AG09319 (cell line): Measurements from ENCODE around the gene STK39.
A peak's percentile ranks its signal among the peaks of the same experiment; 100 is the strongest.

Experiments used
- DNase-seq: peaks from one replicate; pipeline ENCODE4 v3.0.0-alpha.2; 2010; ENCODE audit warnings: low read depth; ENCODE audit errors: extremely low read depth
- TF ChIP-seq, protein P1 (sequence below): IDR thresholded peaks from 2 replicates; pipeline ENCODE4 v1.5.1; 2011; ENCODE audit warnings: low read depth, mild to moderate bottlenecking, inconsistent platforms, low read length, moderate library complexity

The STK39 gene

DNA sequence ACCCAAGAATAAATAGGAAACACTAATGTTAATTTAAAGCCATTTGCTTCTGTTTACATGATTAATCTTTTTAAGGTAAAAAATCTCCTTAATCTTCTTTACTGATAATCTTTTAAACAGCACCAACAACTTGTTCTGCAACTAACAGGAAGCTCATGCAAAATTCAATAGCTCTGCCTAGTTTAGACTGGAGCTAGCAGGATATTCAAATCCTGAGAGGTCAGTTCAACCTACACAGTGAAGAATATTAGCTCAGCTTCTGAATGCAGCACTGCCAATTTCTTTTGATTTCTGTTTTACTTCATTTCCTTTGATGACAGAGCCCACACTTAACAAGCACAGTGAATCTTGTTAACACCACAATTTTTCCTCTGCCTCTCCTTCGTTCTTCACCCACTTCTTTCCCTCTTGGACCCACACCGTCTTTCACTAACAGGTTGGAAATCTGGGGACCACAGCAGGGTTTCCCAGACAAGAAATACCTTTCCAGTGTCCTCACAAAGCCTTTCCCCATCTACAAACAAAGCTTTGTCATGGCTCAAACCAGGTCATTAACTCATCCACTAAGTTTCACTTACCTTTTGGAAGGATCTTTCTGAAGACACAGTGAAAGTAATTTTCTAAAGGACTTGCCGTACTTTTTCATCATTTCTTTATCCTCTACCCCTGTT, 109.8 kb downstream of the STK39 start:
- no peak for DNase-seq
- TF ChIP-seq, protein P1, sequence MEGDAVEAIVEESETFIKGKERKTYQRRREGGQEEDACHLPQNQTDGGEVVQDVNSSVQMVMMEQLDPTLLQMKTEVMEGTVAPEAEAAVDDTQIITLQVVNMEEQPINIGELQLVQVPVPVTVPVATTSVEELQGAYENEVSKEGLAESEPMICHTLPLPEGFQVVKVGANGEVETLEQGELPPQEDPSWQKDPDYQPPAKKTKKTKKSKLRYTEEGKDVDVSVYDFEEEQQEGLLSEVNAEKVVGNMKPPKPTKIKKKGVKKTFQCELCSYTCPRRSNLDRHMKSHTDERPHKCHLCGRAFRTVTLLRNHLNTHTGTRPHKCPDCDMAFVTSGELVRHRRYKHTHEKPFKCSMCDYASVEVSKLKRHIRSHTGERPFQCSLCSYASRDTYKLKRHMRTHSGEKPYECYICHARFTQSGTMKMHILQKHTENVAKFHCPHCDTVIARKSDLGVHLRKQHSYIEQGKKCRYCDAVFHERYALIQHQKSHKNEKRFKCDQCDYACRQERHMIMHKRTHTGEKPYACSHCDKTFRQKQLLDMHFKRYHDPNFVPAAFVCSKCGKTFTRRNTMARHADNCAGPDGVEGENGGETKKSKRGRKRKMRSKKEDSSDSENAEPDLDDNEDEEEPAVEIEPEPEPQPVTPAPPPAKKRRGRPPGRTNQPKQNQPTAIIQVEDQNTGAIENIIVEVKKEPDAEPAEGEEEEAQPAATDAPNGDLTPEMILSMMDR: no peak

DNA sequence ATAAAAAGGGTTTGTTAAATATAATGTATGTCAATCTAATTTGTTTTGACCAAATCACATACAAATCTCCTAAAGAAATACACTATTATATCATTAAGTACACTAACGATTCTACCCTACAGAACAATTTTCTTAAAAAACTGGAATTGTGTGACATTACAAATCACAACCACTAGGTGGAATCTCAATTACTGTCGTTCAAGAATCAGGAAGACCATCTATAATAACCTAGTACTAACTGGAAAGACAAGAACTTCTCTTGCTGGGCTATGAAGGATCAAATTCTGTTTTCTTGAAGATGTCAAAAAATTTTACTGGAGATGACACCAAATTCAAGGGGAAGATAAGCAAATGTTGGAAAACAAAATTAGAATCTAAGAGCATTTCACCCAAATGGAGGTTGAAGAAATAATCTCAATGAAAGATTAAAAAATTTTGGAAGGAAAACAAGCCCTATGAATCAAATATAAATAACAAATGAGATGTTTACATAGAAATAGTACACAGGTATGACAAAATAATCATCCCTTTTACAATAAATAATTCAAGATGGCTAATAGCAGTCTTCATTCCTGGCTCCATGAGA, 110.9 kb downstream of the STK39 start:
- DNase-seq: no peak
- TF ChIP-seq, protein P1: peak; percentile 33

- no peak for DNase-seq
- TF ChIP-seq, protein P1: no peak
Measured at GRCh38 chr2:168135630-168136029, 111.8 kb downstream of the STK39 start.

- TF ChIP-seq, protein P1: no peak
- no peak for DNase-seq
Measured at GRCh38 chr2:168135121-168135520, 112.3 kb downstream of the STK39 start.

GRCh38 chr2:168134485-168134884, 112.9 kb downstream of the STK39 start:
- DNase-seq: no peak
- TF ChIP-seq, protein P1: no peak

- TF ChIP-seq, protein P1: no peak
- DNase-seq: no peak
Measured at GRCh38 chr2:168132389-168132788, 115.0 kb downstream of the STK39 start.

DNA sequence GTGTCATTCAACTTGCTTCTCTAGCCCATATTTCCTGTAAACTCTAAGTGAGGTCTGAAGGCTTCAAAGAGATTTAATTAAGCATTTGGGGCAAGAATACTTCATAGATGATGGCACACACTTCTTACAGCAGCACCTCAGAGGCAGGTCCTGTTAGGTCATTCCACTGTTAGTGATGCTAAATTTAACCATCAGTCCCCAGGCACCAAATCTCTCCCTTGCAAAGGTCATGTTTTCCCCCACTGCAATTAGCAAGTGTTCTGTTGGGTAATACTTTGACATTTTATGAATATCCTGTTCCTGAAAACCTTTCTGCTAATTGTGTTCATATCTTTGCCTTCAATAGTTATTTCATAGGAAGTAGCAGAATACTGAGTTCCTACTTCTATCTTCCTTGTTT, 117.0 kb downstream of the STK39 start:
- no peak for DNase-seq
- TF ChIP-seq, protein P1: no peak
